DOHH2 (cell line): ENCODE measurements around the gene FLII.

Experiments
- H3F3A ChIP-seq: fragments of 200-600 bp; sonication (generic), shearing (Covaris generic); 2 replicates; pipeline ENCODE4 v1.6.0; 2016; ENCODE audit warnings: antibody characterized with exemption, mild to moderate bottlenecking; ENCODE audit not compliant: control insufficient read depth, insufficient read depth
- H3K27ac ChIP-seq: fragments of 200-600 bp; sonication (generic); 2 replicates; pipeline ENCODE4 v1.5.1; 2014; ENCODE audit warnings: low read depth, mild to moderate bottlenecking, low read length, moderate library complexity
- H3K27me3 ChIP-seq: fragments of 200-600 bp; sonication (generic); 2 replicates; pipeline ENCODE4 v1.6.1; 2014; ENCODE audit warnings: mild to moderate bottlenecking, low read length, mixed read lengths; ENCODE audit not compliant: control insufficient read depth
- H3K36me3 ChIP-seq: fragments of 200-600 bp; sonication (generic); 2 replicates; pipeline ENCODE4 v1.6.1; 2014; ENCODE audit warnings: mild to moderate bottlenecking, low read length, moderate library complexity, mixed read lengths; ENCODE audit not compliant: control insufficient read depth
- H3K4me1 ChIP-seq: fragments of 200-600 bp; sonication (generic); 2 replicates; pipeline ENCODE4 v1.6.1; 2014; ENCODE audit warnings: mild to moderate bottlenecking, low read length, mixed read lengths; ENCODE audit not compliant: control insufficient read depth
- H3K4me2 ChIP-seq: fragments of 200-600 bp; sonication (generic); 2 replicates; pipeline ENCODE4 v1.6.0; 2014; ENCODE audit warnings: mild to moderate bottlenecking, low read length, moderate library complexity
- H3K4me3 ChIP-seq: fragments of 200-600 bp; sonication (generic); 2 replicates; pipeline ENCODE4 v1.5.1; 2014; ENCODE audit warnings: mild to moderate bottlenecking, low read length, mixed read lengths
- H3K79me2 ChIP-seq: fragments of 200-600 bp; sonication (generic); 2 replicates; pipeline ENCODE4 v1.6.1; 2014; ENCODE audit warnings: mild to moderate bottlenecking, low read length, mixed read lengths; ENCODE audit not compliant: control insufficient read depth
- H3K9me2 ChIP-seq: fragments of 200-600 bp; sonication (generic); replicated peaks from 2 replicates; pipeline ENCODE4 v1.6.1; 2014; ENCODE audit warnings: mild to moderate bottlenecking, low read length, mixed read lengths; ENCODE audit not compliant: control insufficient read depth
- H3K9me3 ChIP-seq: fragments of 200-600 bp; sonication (generic); 2 replicates; pipeline ENCODE4 v1.6.1; 2014; ENCODE audit warnings: antibody characterized with exemption, low read length, mixed read lengths; ENCODE audit not compliant: control insufficient read depth, insufficient read depth
- H4K20me1 ChIP-seq: fragments of 200-600 bp; sonication (generic); 2 replicates; pipeline ENCODE4 v1.6.0; 2014; ENCODE audit warnings: low read depth, mild to moderate bottlenecking, antibody characterized with exemption, low read length, moderate library complexity; ENCODE audit not compliant: control insufficient read depth, insufficient read depth
- EZH2phosphoT487 ChIP-seq: fragments of 200-600 bp; sonication (generic); IDR thresholded peaks from 2 replicates; pipeline ENCODE4 v1.6.1; 2017; ENCODE audit warnings: borderline replicate concordance, mild to moderate bottlenecking, antibody characterized with exemption, low read length, moderate library complexity, mixed read lengths
- TF ChIP-seq, protein P1 (sequence below): fragments of 200-600 bp; sonication (generic); IDR thresholded peaks from one replicate; pipeline ENCODE4 v1.5.1; 2014; ENCODE audit warnings: antibody characterized with exemption, mild to moderate bottlenecking, low read depth, low read length; ENCODE audit not compliant: poor library complexity, severe bottlenecking

FLII gene

DNA sequence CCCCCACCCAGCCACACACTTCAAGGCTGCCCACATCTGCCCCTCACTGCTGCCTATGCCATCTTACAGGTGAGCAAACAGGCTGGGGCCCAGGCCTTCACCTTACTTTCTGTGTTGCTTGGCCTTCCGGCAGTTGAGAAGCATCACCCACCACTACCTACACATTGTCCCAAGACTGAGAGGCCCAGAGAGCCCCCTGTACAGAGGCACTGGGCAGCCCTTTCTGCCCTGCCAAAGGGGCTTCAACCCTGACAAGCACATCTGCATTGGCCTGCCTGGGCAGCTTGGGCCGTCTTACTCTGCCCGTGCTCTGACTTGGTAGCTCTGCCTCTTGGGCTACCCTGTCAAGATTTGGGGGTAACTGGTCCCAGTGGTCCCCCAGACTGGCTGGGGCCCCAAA is 3.1 kb upstream of the FLII start:
- Histone ChIP-seq H4K20me1 (0 out of 2 replicates have a peak, but pooled peaks cover 7% of the 10 kb centered on the region), H3K36me3 (peaks cover 4% of the 10 kb centered on the region; the same call in 1 of the 2 replicates), H3K79me2 (peaks cover 23% of the 10 kb centered on the region), H3K9me3 (no peaks in the 10 kb centered on the region), H3K4me1 (peaks cover 34% of the 10 kb centered on the region), H3K27me3 (no peaks in the 10 kb centered on the region), H3K27ac (no peak overlapping the region), H3K4me2 (peak overlapping the region; percentile 87), H3K9me2 (no peaks in the 10 kb centered on the region), H3K4me3 (peak overlapping the region; percentile 82), H3F3A (no peaks in the 10 kb centered on the region)
- TF ChIP-seq, protein P1, sequence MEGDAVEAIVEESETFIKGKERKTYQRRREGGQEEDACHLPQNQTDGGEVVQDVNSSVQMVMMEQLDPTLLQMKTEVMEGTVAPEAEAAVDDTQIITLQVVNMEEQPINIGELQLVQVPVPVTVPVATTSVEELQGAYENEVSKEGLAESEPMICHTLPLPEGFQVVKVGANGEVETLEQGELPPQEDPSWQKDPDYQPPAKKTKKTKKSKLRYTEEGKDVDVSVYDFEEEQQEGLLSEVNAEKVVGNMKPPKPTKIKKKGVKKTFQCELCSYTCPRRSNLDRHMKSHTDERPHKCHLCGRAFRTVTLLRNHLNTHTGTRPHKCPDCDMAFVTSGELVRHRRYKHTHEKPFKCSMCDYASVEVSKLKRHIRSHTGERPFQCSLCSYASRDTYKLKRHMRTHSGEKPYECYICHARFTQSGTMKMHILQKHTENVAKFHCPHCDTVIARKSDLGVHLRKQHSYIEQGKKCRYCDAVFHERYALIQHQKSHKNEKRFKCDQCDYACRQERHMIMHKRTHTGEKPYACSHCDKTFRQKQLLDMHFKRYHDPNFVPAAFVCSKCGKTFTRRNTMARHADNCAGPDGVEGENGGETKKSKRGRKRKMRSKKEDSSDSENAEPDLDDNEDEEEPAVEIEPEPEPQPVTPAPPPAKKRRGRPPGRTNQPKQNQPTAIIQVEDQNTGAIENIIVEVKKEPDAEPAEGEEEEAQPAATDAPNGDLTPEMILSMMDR, result no peak
- no peak for TF ChIP-seq EZH2phosphoT487

DNA sequence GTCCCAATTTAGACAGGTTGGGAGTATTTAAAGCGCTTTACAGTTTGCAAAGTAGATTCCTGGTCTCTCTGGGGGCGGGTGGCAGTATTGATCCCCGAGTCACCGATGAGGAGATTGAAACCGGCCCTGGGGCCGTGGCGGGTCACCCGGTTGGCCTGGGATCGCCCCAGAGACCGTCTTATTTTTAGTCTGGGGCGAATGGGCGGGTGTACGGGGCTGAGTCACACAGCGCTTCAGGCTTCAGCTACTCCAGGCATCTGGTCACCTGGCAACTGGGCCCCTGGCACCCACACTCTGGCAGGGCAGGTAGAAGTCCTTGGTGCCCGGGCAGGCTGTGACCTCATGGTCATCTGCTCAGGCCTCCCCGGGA is 2.6 kb upstream of the FLII start:
- H3K9me2 ChIP-seq, result no peaks in the 10 kb centered on the region
- no peaks in the 10 kb centered on the region for H3K9me3 ChIP-seq
- peak overlapping the region; percentile 58 for H3K27ac ChIP-seq
- peak overlapping the region; percentile 82 for H3K4me3 ChIP-seq
- TF ChIP-seq, protein P1, result no peak
- TF ChIP-seq EZH2phosphoT487, result no peak
- H3K27me3 ChIP-seq, result no peaks in the 10 kb centered on the region
- H3K4me1 ChIP-seq, result peaks cover 34% of the 10 kb centered on the region
- peak overlapping the region; percentile 87 for H3K4me2 ChIP-seq
- H3K36me3 ChIP-seq, result peaks cover 10% of the 10 kb centered on the region
- no peaks in the 10 kb centered on the region for H3F3A ChIP-seq
- 0 out of 2 replicates have a peak, but pooled peaks cover 7% of the 10 kb centered on the region for H4K20me1 ChIP-seq
- H3K79me2 ChIP-seq, result peaks cover 24% of the 10 kb centered on the region

DNA sequence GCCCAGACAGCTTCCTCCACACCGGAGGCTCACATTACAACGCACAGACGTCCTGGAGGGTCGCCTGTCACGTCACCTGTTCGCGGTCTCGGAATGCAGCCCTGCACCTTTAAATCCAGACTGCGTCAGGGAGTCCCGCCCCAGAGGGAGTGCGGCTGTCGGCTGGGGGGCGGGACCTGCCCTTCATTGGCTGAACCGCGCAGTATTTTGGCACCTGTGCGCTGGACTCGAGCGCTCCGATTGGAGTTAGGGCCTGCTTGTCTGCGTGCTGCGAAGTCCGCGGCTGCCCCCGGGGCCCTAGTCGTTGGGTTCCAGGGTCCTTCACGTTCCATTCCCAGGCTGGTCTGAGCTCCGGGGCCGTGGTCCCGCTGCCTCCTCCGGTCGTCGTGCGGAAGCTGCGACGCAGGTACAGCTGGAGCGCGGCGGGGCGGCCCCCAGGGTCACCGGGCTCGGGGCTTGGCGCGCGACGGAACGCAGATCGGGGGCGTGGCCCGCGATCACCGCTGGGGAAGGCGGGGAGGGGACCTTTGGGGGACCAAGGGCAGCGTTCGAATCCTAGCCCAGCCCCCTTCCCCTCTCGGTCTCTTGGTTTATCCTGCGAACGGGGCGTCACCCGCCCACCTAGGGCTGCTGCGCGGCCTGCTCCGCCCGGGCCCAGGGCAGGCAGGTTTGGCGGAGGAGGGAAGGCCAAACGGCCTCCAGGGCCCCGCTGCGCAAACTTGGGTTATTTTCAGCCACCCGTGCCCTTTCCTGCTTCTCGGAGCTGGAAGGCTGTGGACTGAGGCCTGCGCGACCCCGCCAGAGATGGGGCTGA is 2.0 kb upstream of the FLII start, which contains the start of gene MIEF2:
MIEF2 (plus strand) TSS at position 331 of the 814 bp plus-strand sequence. CDS start 2,059 bp downstream, outside the sequence.
- H3K79me2 ChIP-seq, result peaks cover 24% of the 10 kb centered on the region

More for the DNA sequence above, 2.0 kb upstream of the FLII start, which contains the start of gene MIEF2:
- no peaks in the 10 kb centered on the region for H3F3A ChIP-seq
- TF ChIP-seq, protein P1, result no peak
- TF ChIP-seq EZH2phosphoT487, result no peak
- H3K9me3 ChIP-seq, result no peaks in the 10 kb centered on the region
- H3K27ac ChIP-seq, result peak within 1 kb of the TSS; percentile 58
- peak within 1 kb of the TSS; percentile 87 for H3K4me2 ChIP-seq
- H3K4me3 ChIP-seq, result peak within 1 kb of the TSS; percentile 82
- H3K9me2 ChIP-seq, result no peaks in the 10 kb centered on the region
- H3K36me3 ChIP-seq, result peaks cover 16% of the 10 kb centered on the region
- H3K4me1 ChIP-seq, result peaks cover 34% of the 10 kb centered on the region
- H3K27me3 ChIP-seq, result no peaks in the 10 kb centered on the region
- 0 out of 2 replicates have a peak, but pooled peaks cover 7% of the 10 kb centered on the region for H4K20me1 ChIP-seq
